Liver (tissue), 3 donors: Measurements from ENCODE around the gene ARSB.

Source experiments
- ATF3 ChIP-seq: IDR thresholded peaks from 2 replicates; pipeline ENCODE4 v1.6.1; 2016; ENCODE audit warnings: antibody characterized with exemption
- CTCF ChIP-seq: fragments of 150-350 bp; IDR thresholded peaks from 2 replicates; pipeline ENCODE4 v1.5.1; 2017; ENCODE audit warnings: improper control_type of control experiment, low read depth, low read length; ENCODE audit not compliant: missing input control
- EGR1 ChIP-seq, 2 donors: IDR thresholded peaks; 2 replicates each; pipeline ENCODE4 v1.6.1; 2016 to 2018; ENCODE audit warnings: antibody characterized with exemption in 2 of 2, low read depth in 2 of 2
- FOXA1 ChIP-seq: IDR thresholded peaks from 2 replicates; pipeline ENCODE4 v1.6.1; 2016; ENCODE audit warnings: antibody characterized with exemption
- GABPA ChIP-seq, 2 donors: IDR thresholded peaks in 1 of 2; conservative IDR thresholded peaks in 1 of 2; 2 replicates each; pipeline ENCODE4 v1.6.1; 2016; ENCODE audit warnings: antibody characterized with exemption in 2 of 2, mild to moderate bottlenecking in 1 of 2, moderate library complexity in 1 of 2
- HNF4A ChIP-seq, 2 donors: conservative IDR thresholded peaks; 2 replicates each; pipeline ENCODE4 v1.6.1; 2016; ENCODE audit warnings: antibody characterized with exemption in 2 of 2, mild to moderate bottlenecking in 2 of 2
- JUND ChIP-seq, 2 donors: IDR thresholded peaks; 2 replicates each; pipeline ENCODE4 v1.6.1; 2016; ENCODE audit warnings: antibody characterized with exemption in 2 of 2
- MAX ChIP-seq: IDR thresholded peaks from 2 replicates; pipeline ENCODE4 v1.6.1; 2016; ENCODE audit warnings: antibody characterized with exemption
- RAD21 ChIP-seq, 2 donors: IDR thresholded peaks; 2 replicates each; pipeline ENCODE4 v1.6.1; 2016; ENCODE audit warnings: antibody characterized with exemption in 2 of 2, mild to moderate bottlenecking in 2 of 2
- RXRA ChIP-seq, 2 donors: IDR thresholded peaks; 2 replicates each; pipeline ENCODE4 v1.6.1; 2017 to 2018; ENCODE audit warnings: antibody characterized with exemption in 2 of 2, mild to moderate bottlenecking in 1 of 2
- TAF1 ChIP-seq: conservative IDR thresholded peaks from 2 replicates; pipeline ENCODE4 v1.6.1; 2016; ENCODE audit warnings: antibody characterized with exemption, mild to moderate bottlenecking
- TF ChIP-seq, protein P1 (sequence below): IDR thresholded peaks from 2 replicates; pipeline ENCODE4 v1.6.1; 2016; ENCODE audit warnings: antibody characterized with exemption, mild to moderate bottlenecking
- donor health status: healthy.
- donor health status: healthy.

DNA sequence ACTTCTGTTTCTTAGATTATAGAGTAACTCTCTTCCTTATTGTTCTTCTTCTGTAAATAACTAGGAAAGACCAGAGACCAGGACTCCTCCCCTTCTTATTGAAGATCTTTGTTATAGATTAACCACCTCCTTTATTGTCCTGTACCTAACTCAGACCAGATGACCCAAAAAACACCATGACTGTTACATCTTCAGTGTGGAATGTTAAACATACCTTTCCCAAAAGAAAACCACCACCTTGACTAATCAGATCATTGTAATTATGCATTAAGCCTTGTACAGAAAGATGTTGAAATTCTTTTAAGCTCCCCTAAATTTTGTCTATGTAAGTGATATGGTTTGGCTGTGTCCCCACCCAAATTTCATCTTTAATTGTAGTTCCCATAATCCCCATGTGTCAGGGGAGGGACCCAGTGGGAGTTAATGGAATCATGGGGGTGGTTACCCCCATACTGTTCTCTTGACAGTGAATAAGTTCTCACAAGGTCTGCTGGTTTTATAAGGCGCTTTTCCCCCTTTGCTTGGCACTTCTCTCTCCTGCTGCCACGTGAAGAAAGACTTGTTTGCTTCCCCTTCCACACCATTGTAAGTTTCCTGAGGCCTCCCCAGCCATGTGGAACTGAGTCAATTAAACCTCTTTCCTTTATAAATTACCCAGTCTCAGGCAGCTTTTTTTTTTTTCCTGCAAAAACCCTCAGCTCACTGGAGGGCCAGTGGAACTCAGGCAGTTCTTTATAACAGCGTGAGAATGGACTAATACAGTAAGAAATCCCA, 26.3 kb downstream of the ARSB start:
- TF ChIP-seq CTCF (no peak), TAF1 (no peak), HNF4A (conservative IDR thresholded peaks at IDR 0.05) (no peak), FOXA1 (no peak), ATF3 (no peak), MAX (no peak), RAD21 (IDR thresholded peaks at IDR 0.05) (no peak), EGR1 (IDR thresholded peaks at IDR 0.05; ENCODE audit: low read depth in 2 of 2) (no peak), RXRA (IDR thresholded peaks at IDR 0.05) (no peak), GABPA (IDR thresholded peaks at IDR 0.05 in 1 of 2, conservative IDR thresholded peaks at IDR 0.05 in 1 of 2) (no peak), JUND (IDR thresholded peaks at IDR 0.05) (no peak)
- TF ChIP-seq, protein P1, sequence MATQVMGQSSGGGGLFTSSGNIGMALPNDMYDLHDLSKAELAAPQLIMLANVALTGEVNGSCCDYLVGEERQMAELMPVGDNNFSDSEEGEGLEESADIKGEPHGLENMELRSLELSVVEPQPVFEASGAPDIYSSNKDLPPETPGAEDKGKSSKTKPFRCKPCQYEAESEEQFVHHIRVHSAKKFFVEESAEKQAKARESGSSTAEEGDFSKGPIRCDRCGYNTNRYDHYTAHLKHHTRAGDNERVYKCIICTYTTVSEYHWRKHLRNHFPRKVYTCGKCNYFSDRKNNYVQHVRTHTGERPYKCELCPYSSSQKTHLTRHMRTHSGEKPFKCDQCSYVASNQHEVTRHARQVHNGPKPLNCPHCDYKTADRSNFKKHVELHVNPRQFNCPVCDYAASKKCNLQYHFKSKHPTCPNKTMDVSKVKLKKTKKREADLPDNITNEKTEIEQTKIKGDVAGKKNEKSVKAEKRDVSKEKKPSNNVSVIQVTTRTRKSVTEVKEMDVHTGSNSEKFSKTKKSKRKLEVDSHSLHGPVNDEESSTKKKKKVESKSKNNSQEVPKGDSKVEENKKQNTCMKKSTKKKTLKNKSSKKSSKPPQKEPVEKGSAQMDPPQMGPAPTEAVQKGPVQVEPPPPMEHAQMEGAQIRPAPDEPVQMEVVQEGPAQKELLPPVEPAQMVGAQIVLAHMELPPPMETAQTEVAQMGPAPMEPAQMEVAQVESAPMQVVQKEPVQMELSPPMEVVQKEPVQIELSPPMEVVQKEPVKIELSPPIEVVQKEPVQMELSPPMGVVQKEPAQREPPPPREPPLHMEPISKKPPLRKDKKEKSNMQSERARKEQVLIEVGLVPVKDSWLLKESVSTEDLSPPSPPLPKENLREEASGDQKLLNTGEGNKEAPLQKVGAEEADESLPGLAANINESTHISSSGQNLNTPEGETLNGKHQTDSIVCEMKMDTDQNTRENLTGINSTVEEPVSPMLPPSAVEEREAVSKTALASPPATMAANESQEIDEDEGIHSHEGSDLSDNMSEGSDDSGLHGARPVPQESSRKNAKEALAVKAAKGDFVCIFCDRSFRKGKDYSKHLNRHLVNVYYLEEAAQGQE = no peak
